ENCODE measurements around the gene ATP6V1F.

ATP6V1F gene

DNA sequence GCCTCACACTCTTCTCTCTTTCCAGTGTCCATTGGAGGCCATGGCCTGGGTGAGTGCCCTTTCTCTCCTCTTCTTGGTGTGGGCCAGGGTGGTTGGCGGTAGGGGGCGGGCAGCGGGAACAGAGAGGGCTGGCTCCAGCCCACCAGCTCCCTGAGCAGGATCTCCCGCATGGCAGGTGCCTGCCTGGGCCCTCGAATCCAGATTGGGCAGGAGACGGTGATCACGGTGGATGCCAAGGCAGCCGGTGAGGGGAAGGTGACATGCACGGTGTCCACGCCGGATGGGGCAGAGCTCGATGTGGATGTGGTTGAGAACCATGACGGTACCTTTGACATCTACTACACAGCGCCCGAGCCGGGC is 13.5 kb upstream of the ATP6V1F start:
- TF ChIP-seq CTCF (IDR thresholded peaks at IDR 0.05; ENCODE audit: low read depth, low read length), result no peak
- in situ Hi-C loops (cut with HindIII; ENCODE audit: low sequenced_read_pairs), result no loop called here
- DNase-seq (ENCODE audit: low read depth, low spot score), result no peak
- no peak overlapping the region for H3K4me3 ChIP-seq (ENCODE audit: low read depth, low read length)

GRCh38 chr7:128849804-128850490 is 12.7 kb upstream of the ATP6V1F start:
- in situ Hi-C loops (cut with HindIII; ENCODE audit: low sequenced_read_pairs), result no loop called here
- DNase-seq (ENCODE audit: low read depth, low spot score), result no peak
- TF ChIP-seq CTCF (IDR thresholded peaks at IDR 0.05; ENCODE audit: low read depth, low read length), result no peak
- H3K4me3 ChIP-seq (ENCODE audit: low read depth, low read length), result no peak overlapping the region

- no peak for DNase-seq (ENCODE audit: low read depth, low spot score)
- in situ Hi-C loops (cut with HindIII; ENCODE audit: low sequenced_read_pairs), result no loop called here
- TF ChIP-seq CTCF (IDR thresholded peaks at IDR 0.05; ENCODE audit: low read depth, low read length), result no peak
- H3K4me3 ChIP-seq (ENCODE audit: low read depth, low read length), result no peak overlapping the region
Observed at GRCh38 chr7:128852537-128853254, 10.0 kb upstream of the ATP6V1F start.

DNA sequence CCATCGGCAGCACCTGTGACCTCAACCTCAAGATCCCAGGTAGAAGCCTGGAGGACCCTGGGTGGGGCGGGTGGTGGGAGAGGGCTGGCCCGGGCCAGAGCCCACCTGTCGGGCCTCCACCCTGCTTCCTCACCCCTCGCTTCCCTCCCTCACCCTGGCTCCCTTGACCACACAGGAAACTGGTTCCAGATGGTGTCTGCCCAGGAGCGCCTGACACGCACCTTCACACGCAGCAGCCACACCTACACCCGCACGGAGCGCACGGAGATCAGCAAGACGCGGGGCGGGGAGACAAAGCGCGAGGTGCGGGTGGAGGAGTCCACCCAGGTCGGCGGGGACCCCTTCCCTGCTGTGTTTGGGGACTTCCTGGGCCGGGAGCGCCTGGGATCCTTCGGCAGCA is 8.9 kb upstream of the ATP6V1F start:
- no peak for TF ChIP-seq CTCF (IDR thresholded peaks at IDR 0.05; ENCODE audit: low read depth, low read length)
- DNase-seq (ENCODE audit: low read depth, low spot score), result no peak
- H3K4me3 ChIP-seq (ENCODE audit: low read depth, low read length), result no peak overlapping the region
- in situ Hi-C loops (cut with HindIII; ENCODE audit: low sequenced_read_pairs), result no loop called here

DNA sequence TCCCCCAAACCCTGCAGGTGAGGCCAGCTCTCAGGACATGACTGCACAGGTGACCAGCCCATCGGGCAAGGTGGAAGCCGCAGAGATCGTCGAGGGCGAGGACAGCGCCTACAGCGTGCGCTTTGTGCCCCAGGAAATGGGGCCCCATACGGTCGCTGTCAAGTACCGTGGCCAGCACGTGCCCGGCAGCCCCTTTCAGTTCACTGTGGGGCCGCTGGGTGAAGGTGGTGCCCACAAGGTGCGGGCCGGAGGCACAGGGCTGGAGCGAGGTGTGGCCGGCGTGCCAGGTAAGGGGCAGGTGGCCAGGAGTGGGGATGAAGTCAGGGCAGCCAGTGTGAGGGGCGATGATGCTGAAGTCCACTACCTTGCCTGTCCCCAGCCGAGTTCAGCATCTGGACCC is 8.3 kb upstream of the ATP6V1F start:
- in situ Hi-C loops (cut with HindIII; ENCODE audit: low sequenced_read_pairs), result no loop called here
- no peak for DNase-seq (ENCODE audit: low read depth, low spot score)
- TF ChIP-seq CTCF (IDR thresholded peaks at IDR 0.05; ENCODE audit: low read depth, low read length), result no peak
- H3K4me3 ChIP-seq (ENCODE audit: low read depth, low read length), result no peak overlapping the region

GRCh38 chr7:128855559-128855958 is 7.1 kb upstream of the ATP6V1F start:
- H3K4me3 ChIP-seq (ENCODE audit: low read depth, low read length), result no peak overlapping the region
- no peak for DNase-seq (ENCODE audit: low read depth, low spot score)
- in situ Hi-C loops (cut with HindIII; ENCODE audit: low sequenced_read_pairs), result no loop called here
- TF ChIP-seq CTCF (IDR thresholded peaks at IDR 0.05; ENCODE audit: low read depth, low read length), result no peak
